Occipital lobe (tissue), 2 donors: ENCODE results near the gene ARMH3. TPM values are rescaled to one million over a fixed set of nuclear protein-coding genes. Genes with fewer than 3 reads are reported as not detected.
"Not testable (repeated sequence)": the region's sequence is repeated elsewhere in the genome, so short reads cannot be mapped to it uniquely, and the experiment has no call there.

ENCODE experiments used
- DNase-seq: peaks from one replicate; lab custom pipeline; 2025; lab: John Stamatoyannopoulos, UW
- total RNA-seq: library from RNA; depleted of rRNA; stranded (reverse); fragments of >200 nt; gene quantifications from one replicate; pipeline ENCODE4 v1.2.3, GENCODE V29; 2014

Gene ARMH3
- total RNA-seq, 1 donor from 2014 or later = 25.1 TPM

- DNase-seq = no peak
These were observed 10.7 kb downstream of the ARMH3 start for GRCh38 chr10:102045292-102045691.

GRCh38 chr10:102040305-102041050 lies 15.5 kb downstream of the ARMH3 start:
- DNase-seq = no peak

GRCh38 chr10:102038410-102038809 lies 17.6 kb downstream of the ARMH3 start:
- no peak for DNase-seq

GRCh38 chr10:102035807-102036206 lies 20.2 kb downstream of the ARMH3 start:
- not testable (repeated sequence) for DNase-seq

GRCh38 chr10:102033787-102034186 lies 22.2 kb downstream of the ARMH3 start:
- no peak for DNase-seq

- DNase-seq = no peak
These were observed 28.7 kb downstream of the ARMH3 start for GRCh38 chr10:102027261-102027660.

GRCh38 chr10:102024799-102025198 lies 31.2 kb downstream of the ARMH3 start:
- DNase-seq = no peak

- DNase-seq = no peak
These were observed 35.0 kb downstream of the ARMH3 start for GRCh38 chr10:102020938-102021337.

- no peak for DNase-seq
These were observed 38.7 kb downstream of the ARMH3 start for GRCh38 chr10:102017295-102017694.

- DNase-seq = no peak
These were observed 39.6 kb downstream of the ARMH3 start for GRCh38 chr10:102016416-102016815.

- DNase-seq = no peak
These were observed 45.0 kb downstream of the ARMH3 start for GRCh38 chr10:102010961-102011360.

- peak; percentile 19 for DNase-seq
These were observed 46.1 kb downstream of the ARMH3 start for GRCh38 chr10:102009801-102010425.

- no peak for DNase-seq
These were observed 48.2 kb downstream of the ARMH3 start for GRCh38 chr10:102007796-102008195.

- DNase-seq = not testable (repeated sequence)
These were observed 48.9 kb downstream of the ARMH3 start for GRCh38 chr10:102007031-102007430.

- no peak for DNase-seq
These were observed 51.6 kb downstream of the ARMH3 start for GRCh38 chr10:102004376-102004775.

- no peak for DNase-seq
These were observed 52.4 kb downstream of the ARMH3 start for GRCh38 chr10:102003541-102003940.

- DNase-seq = no peak
These were observed 54.4 kb downstream of the ARMH3 start for GRCh38 chr10:102001435-102002068.

- DNase-seq = no peak
These were observed 58.2 kb downstream of the ARMH3 start for GRCh38 chr10:101997803-101998202.

GRCh38 chr10:101995451-101996063 lies 60.4 kb downstream of the ARMH3 start:
- no peak for DNase-seq

GRCh38 chr10:101993651-101994200 lies 62.2 kb downstream of the ARMH3 start:
- no peak for DNase-seq

GRCh38 chr10:101993221-101993620 lies 62.8 kb downstream of the ARMH3 start:
- DNase-seq = no peak

GRCh38 chr10:101987136-101987535 lies 68.8 kb downstream of the ARMH3 start:
- DNase-seq = no peak
